Esophagus squamous epithelium (tissue), 4 donors: ENCODE results near the gene CSF2RB.

Experiments
- POLR2A ChIP-seq, 4 donors: fragments of 450-650 bp; IDR thresholded peaks; one replicate each; pipeline ENCODE4 v1.6.1; 2017; ENCODE audit warnings: antibody characterized with exemption in 4 of 4, mild to moderate bottlenecking in 4 of 4, moderate library complexity in 3 of 4
- TF ChIP-seq, protein P1 (sequence below), 6 experiments: fragments of 450-650 bp in 4 of 6; fragments of 200-600 bp in 2 of 6; sonication (generic) in 2 of 6; IDR thresholded peaks; one replicate each; pipeline ENCODE4 v1.5.1; 2016 to 2019; ENCODE audit warnings: antibody characterized with exemption in 6 of 6, mild to moderate bottlenecking in 4 of 6, moderate library complexity in 4 of 6

DNA sequence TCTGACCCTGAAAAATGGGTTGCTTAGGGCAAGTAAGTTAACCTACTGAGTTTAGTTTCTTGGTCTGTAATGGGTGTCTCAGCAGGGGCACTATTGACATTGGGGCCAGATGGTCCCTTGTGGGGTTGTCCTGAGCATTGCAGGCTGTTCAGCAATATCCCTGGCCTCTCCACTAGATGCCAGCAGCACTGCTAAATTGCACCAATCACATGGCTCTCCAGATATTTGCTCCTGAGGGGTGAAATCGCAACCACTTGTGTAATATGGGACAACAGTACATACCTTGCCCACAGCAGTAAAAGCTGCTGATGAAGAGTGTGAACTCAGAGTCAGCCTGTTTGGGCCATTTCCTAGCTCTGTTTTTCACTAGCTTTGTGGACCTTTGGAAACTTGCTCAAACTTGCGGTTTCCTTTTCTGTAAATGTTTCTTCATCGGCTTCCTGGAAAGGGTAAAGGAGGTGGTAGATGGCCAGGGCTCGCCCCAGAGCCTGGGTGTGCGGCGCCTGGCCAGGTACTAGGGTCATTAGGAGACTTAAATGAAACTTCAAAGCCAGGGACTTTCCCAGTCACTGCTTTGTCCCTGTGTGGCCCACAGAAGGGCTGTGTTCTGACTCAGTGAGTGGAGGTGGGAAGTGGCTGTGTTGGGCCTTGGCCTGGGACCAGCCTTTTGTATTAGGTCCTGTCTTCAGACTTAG, 39.7 kb upstream of the CSF2RB start:
- TF ChIP-seq, protein P1, sequence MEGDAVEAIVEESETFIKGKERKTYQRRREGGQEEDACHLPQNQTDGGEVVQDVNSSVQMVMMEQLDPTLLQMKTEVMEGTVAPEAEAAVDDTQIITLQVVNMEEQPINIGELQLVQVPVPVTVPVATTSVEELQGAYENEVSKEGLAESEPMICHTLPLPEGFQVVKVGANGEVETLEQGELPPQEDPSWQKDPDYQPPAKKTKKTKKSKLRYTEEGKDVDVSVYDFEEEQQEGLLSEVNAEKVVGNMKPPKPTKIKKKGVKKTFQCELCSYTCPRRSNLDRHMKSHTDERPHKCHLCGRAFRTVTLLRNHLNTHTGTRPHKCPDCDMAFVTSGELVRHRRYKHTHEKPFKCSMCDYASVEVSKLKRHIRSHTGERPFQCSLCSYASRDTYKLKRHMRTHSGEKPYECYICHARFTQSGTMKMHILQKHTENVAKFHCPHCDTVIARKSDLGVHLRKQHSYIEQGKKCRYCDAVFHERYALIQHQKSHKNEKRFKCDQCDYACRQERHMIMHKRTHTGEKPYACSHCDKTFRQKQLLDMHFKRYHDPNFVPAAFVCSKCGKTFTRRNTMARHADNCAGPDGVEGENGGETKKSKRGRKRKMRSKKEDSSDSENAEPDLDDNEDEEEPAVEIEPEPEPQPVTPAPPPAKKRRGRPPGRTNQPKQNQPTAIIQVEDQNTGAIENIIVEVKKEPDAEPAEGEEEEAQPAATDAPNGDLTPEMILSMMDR (IDR thresholded peaks at IDR 0.05): peak in 5 of 6 experiments; percentile 39 to 72 (median 61)
- no peak for TF ChIP-seq POLR2A (IDR thresholded peaks at IDR 0.05)
